ENCODE data around the gene GJA9. TPM values are rescaled to one million over a fixed set of nuclear protein-coding genes. Genes with fewer than 3 reads are reported as not detected.

GJA9 gene
- total RNA-seq (2014; rRNA removed; shearing (Covaris generic)) (not detected in 2 replicates), polyA plus RNA-seq (2016; fragmentation: Nextera tagmentation; extraction: Ambion mirVana) (0.21 TPM in 1 of 2 replicates, not detected in the other)
- long read RNA-seq: 0 reads

- H3K36me3 ChIP-seq (ENCODE audit: insufficient read depth): no peaks in the 10 kb centered on the region
- H4K20me1 ChIP-seq (replicated peaks; ENCODE audit: insufficient read depth): no peaks in the 10 kb centered on the region
- no peak for ATAC-seq
- H3K79me2 ChIP-seq (replicated peaks; ENCODE audit: insufficient read depth): no peaks in the 10 kb centered on the region
- H3K36me3 Mint-ChIP-seq (ENCODE audit: low read depth): no peaks in the 10 kb centered on the region
- H3K4me3 Mint-ChIP-seq: no peak within 1 kb of the TSS
- H3K4me3 ChIP-seq: no peak within 1 kb of the TSS
- peaks cover 2% of the 10 kb centered on the region; the same call in 2 of the 3 replicates for H3K4me1 Mint-ChIP-seq
- H2AFZ ChIP-seq: no peak within 1 kb of the TSS
- H3K27ac Mint-ChIP-seq: no peak within 1 kb of the TSS
- H3K27me3 Mint-ChIP-seq (ENCODE audit: insufficient read depth, low read depth, poor library complexity): peaks cover 2% of the 10 kb centered on the region
- no peak within 1 kb of the TSS for H3K4me2 ChIP-seq
- no peak within 1 kb of the TSS for H3K27ac ChIP-seq (ENCODE audit: low read depth)
- TF ChIP-seq CREB1 (CRISPR knock-in tag; IDR thresholded peaks at IDR 0.05; ENCODE audit: low read depth) (no peak), STAT1 (IDR thresholded peaks at IDR 0.05; ENCODE audit: unreplicated experiment) (no peak), EZH2phosphoT487 (IDR thresholded peaks at IDR 0.05; ENCODE audit: unreplicated experiment) (no peak), POLR2AphosphoS5 (IDR thresholded peaks at IDR 0.05; ENCODE audit: low read depth) (no peak), JUNB (IDR thresholded peaks at IDR 0.05; ENCODE audit: unreplicated experiment) (no peak), NANOG (IDR thresholded peaks at IDR 0.05; ENCODE audit: borderline replicate concordance) (no peak), ZNF114 (CRISPR knock-in tag; IDR thresholded peaks at IDR 0.05) (no peak), CTCF (conservative IDR thresholded peaks at IDR 0.05; ENCODE audit: low read depth in 2 of 2) (no peak), ETS1 (IDR thresholded peaks at IDR 0.05) (no peak), EZH2 (IDR thresholded peaks at IDR 0.05; ENCODE audit: low read depth, unreplicated experiment) (no peak), REST (IDR thresholded peaks at IDR 0.05; ENCODE audit: unreplicated experiment) (no peak), ZNF331 (CRISPR knock-in tag; IDR thresholded peaks at IDR 0.05; ENCODE audit: low read depth) (no peak), ZNF462 (CRISPR knock-in tag; IDR thresholded peaks at IDR 0.05) (no peak)
- no peaks in the 10 kb centered on the region for H3F3A ChIP-seq (replicated peaks; ENCODE audit: low read depth)
- H3K4me1 ChIP-seq (ENCODE audit: insufficient read depth): 0 out of 2 replicates have a peak, but pooled peaks cover 4% of the 10 kb centered on the region
- no peaks in the 10 kb centered on the region for H3K9me2 ChIP-seq (ENCODE audit: insufficient read depth)
- no peaks in the 10 kb centered on the region for H3K9me3 Mint-ChIP-seq
- no peaks in the 10 kb centered on the region for H3K27me3 ChIP-seq (ENCODE audit: insufficient read depth)
- no peak for DNase-seq (ENCODE audit: low spot score)
Measured at GRCh38 chr1:38881487-38881886, at the start of gene GJA9. GJA9 (minus strand) TSS chr1:38881587; CDS start chr1:38876098, 5,489 bp downstream.
